Measurements from ENCODE around the gene RIC1.
"Not testable (repeated sequence)": the region's sequence is repeated elsewhere in the genome, so short reads cannot be mapped to it uniquely, and the experiment has no call there.

The RIC1 gene

DNA sequence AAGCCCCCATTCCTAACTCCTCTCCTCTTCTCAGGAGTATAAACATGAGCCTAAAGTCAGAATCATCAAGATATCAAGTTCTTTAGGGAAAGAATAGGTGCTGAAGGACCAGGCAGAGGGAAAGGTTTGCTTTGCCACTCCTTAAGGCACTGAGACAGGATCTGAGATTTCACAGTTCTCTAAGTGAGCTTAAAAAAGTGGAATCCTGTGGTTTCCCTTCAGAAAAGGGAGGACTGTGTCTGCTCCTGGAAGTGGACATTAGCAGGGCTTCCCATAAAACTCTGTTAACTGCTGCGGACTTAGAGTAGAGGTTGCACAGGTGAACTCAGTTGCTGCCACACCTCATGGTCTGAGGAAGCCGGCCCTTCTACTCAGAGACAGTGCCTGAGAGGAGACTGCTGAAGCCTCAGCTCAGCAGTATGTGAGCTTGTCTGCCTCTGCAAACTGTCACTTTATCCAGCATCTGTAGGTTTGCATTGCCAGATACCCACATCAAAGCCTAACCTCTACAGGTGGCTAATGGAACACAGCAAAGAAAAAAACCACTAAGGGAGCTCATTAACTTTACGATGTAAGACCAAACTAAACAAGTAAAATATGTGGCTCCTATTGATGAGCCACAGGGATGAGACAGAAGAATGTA, 42.9 kb downstream of the RIC1 start:
- DNase-seq: peak; percentile 97

DNA sequence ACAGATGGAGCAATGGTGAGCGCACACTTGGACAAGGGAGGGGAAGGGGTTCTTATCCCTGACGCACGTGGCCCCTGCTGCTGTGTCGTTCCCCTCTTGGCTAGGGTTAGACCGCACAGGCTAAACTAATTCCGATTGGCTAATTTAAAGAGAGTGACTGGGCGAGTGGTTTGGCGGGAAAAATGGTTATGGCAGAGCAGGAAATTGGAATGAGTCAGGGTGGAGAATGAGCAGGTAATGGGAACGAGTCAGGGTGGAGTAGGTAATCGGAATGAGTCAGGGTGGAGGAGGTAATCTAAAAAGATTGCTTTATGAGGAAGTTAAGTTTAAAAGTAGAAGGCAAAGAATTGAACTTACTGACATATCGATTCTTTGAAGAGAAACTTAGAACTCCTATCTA, 46.1 kb downstream of the RIC1 start:
- peak; percentile 7 for DNase-seq

DNA sequence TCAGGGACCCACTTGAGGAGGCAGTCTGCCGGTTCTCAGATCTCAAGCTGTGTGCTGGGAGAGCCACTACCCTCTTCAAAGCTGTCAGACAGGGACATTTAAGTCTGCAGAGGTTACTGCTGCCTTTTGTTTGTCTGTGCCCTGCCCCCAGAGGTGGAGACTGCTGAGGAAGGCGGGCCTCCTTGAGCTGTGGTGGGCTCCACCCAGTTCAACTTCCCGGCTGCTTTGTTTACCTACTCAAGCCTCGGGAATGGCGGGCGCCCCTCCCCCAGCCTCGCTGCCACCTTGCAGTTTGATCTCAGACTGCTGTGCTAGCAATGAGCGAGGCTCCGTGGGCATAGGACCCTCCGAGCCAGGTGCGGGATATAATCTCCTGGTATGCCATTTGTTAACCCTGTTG, 54.7 kb downstream of the RIC1 start:
- DNase-seq: not testable (repeated sequence)

DNA sequence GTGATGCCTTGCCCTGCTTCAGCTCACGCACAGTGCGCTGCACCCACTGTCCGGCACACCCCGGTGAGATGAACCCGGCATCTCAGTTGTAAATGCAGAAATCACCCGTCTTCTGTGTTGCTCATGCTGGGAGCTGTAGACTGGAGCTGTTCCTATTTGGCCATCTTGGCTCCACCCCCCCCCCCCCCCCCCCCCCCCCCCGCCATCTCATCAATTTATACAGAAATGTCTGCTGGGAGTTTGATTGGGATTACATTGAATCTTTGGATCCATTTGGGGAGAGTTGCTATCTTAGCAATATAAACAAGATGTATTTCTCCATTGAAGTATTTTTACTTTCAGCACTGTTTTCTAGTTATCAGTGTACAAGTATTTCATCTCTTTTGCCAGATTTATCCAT, 55.2 kb downstream of the RIC1 start:
- no peak for DNase-seq

DNA sequence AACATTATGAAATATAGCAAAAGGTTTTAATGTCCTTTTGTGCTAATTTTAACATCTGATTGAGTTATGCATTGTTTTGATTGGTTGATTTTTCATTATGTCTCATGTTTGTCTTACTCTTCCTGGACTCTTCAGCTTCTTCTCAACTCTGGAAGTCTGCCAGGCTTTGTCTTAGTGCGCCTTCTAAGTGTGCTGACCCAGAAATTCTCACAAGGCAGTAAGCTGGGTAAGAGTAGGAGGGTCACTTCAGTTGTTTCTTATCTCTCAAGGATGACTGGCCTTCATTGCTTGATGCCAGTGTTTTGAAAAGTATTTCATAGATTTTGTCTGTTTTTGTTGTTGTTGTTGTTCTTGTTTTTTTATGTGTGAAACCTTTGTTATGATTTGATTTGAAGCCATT, 59.2 kb downstream of the RIC1 start:
- peak; percentile 49 for DNase-seq

DNA sequence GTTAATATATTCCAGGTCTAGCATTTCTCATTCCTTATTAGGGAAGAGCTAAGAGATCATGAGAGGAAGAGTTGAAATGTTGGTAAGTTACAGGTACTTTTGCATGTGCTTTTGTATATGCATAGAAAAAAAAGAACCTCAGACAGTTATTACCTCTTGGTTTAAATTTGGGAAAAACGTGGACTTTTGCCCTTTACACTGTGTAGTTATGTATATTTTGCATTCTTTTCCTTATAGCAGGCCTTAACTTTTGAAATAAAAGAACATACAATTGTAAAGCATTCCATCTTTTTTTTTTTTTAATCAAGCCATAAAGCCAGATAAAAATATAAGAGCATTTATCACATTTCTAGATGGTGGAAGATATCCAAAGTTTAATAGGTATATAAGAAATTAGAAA, 61.4 kb downstream of the RIC1 start:
- no peak for DNase-seq

DNA sequence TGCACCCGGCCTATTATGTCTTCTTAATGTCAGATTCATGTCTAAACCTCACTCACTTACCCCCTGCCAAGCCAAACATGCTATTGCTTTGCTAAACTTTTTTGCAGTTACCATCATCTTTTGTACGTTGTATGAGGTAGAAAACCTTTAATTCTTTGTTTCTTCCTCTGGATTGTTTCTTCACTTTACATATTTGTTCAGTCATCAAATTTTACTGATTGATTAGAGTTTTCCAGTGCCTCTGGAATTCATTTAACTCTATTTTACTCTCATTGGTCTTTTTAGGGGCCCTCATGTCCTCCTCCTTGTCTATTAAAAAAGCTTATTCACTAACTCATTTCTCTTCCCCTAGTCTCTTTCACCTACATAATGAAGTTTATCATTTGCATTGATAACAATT, 67.0 kb downstream of the RIC1 start:
- no peak for DNase-seq

DNA sequence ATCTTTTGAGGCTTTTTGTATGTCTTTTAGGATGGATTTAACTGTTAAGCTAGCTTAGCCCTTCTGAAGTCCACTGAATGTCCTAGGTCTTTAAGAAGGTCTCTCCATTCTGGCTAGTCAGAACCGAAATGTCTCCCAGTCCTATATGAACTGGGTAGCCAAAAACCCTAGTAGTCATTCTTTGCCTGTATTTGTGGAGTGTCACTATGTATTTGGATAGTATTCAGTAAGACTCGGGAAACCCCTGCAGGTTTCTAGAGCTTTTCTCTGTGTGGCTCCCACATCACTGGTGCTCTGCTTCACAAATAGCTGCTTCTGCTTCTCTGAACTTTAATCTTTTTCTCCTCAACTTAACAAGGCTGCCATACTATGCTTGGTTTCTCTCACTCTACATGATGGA, 68.0 kb downstream of the RIC1 start:
- no peak for DNase-seq

DNA sequence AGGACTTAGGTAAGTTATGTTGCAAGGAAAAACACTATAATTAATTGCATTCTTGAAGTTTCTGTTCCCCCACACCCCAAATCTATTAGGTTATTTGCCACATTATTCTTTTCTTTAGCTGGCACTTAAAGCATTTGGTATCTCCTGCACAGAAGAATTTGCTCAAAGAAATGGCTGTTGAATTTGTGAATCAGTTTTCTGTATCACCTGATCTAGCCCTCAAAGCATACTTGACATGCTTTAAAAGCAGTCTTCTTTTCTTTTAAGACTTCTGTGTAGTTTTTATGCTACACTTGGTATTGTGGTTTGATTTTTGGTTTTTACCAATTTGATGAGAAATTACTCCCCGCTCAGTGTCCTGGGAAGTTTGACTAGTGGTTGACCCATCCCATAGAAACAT, 69.1 kb downstream of the RIC1 start:
- no peak for DNase-seq

DNA sequence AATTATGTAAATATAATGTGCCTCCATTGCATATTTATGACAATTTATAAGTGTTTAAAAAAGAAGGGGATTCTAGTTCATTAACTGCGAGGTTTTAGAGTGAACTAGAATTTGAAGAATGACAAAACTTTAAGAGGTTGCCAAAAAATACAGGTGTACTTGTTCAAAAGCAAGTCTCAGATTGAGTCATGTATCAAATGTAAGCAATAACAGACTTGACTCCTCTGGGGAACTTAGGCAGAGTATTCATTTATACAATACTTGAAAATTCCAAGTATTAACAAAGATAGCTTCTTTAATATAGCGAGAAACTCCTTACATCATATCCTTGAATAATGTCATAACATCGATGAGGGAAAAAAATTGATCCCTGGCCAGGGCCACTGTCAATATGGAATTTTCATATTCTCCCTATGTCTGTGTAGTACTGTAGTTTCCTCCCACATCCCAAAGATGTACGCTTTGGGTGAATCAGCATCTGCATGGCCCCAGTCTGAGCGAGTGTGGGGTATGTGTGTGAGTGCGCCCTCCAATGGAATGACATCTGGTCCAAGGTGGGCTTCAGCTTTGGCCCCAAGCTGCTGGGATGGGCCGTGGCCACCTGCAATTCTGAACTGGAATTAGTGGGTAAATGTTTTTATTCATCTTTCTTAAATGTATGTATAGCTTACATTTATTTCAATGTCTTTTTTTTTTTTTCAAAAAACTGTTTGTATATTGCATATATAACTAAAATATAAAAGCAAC, 70.1 kb downstream of the RIC1 start:
- no peak for DNase-seq

DNA sequence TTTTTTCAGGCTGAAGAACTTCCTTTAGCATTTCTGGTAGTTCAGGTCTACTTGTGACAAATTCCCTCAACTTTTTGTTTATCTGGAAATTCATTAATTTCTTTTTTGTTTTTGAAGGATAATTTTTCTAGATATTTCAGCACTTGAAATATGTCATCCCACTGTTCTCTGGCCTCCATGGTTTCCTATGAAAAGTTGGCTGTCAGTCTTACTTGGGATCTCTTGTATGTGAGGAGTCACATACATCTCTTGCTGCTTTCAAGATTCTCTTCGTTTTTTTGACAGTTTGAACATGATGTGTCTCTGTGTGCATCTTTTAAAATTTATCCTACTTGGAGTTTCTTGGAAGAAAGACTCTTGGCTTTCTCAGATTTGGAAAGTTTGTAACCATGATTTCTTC, 79.5 kb downstream of the RIC1 start:
- peak; percentile 9 for DNase-seq

DNA sequence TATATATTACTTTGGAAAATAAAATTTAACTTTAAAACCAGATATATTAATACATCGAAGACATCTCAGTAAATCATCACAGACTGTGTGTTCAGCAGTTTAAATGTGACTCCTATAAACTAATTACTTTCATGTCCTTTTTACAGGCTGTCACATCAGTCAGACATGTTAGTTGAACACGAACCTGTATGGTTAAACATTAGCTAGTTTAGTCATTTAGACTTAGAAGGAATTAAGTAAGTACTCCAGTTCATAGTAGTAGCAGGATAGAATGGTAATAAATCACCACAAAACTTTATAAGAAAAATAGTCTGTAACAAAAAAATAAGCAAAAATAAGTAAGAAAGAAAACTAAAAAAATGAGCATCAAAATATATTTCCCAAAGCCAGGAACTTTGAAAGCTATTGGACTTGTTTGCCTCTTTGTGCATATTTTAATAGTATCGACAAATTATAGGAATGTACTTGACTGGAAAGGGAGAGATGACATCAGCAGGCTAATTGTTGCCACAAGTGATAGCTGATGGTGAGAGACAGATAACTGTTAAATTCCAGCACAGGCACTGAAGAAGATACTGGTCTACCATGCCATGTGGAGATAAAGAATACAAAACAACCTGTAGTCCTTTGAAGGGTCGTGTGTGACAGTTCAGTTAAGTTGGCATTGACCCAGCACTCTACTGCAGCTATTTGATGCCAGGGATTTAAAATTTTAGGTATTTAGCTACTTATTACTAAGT, 83.9 kb downstream of the RIC1 start:
- DNase-seq: no peak

DNA sequence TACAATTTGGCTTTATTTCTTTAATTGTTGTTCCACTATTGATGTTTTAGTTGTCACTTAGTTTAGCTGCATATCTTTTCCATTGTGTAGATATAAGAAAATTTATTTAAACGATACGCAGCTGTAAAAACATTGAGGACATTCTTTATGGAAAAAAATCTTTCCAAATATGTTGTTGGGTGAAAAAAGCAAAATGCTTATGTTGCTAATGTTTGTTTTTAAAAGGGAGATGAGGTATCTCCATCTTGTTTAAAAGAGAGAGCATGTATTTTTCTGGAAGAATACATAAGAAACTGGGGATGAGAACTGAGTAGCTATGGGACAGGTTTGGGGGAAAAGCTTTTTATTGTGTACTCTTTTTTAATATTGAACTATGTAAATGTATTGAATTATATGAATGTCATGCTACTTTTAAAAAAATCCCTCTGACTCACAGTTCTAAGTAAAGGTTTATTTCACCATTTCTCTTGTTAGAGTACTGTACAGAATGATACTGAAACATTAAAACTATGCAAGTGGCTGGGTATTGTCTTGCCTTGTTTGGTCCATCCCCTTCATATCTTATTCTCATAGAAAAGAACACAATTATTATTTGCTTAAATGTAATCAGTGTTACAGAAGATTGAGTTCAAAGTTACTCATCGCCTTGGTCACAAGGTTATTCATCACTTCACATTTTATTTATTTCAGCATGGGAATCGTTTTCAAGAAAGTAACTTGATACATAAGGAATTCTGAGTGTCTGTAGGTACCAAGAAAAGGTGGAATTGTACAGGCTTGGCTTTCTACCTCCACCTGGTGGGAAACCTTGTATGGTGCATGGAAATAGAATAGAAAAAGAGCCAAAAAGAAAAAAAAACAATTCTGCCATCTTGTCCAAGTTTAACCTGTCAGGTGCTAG, 85.8 kb downstream of the RIC1 start:
- peak; percentile 63 for DNase-seq

DNA sequence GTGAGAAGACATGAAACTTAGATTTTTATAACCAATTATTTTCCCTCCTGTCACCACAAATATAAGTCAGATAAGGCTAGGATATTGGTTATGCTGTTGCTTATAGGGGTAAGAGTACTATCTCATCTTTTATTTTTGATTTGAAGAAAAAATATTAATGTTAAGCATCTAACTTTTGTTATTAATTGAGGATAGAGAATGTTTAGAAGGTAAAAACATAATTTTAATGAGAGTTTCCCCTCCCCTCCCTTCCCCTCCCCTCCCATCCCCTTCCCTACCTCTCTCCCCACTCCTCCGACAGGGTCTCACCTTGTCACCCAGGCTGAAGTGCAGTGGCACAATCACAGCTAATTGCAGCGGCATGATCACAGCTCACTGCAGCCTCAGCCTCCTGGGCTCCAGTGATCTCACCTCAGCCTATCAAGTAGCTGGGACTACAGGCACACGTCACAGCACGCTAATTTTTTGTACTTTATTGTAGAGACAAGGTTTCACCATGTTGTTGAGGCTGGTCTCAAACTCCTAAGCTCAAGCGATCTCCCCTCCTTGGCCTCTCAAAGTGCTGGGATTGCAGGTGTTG, 86.7 kb downstream of the RIC1 start:
- no peak for DNase-seq

DNA sequence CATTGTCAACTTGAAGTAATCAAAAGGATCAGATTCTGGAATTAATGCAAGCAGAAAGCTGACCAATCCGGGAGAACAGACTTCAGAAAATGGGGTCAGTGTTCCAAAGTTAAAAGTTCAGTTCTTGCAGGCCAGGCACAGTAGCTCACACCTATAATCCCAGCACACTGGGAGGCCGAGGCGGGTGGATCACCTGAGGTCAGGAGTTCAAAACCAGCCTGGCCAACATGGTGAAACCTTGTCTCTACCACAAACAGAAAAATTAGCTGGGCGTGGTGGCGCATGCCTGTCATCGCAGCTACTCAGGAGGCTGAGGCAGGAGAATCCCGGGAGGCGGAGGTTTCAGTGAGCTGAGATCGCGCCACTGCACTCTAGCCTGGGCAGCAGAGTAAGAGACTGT, 88.5 kb downstream of the RIC1 start:
- not testable (repeated sequence) for DNase-seq

DNA sequence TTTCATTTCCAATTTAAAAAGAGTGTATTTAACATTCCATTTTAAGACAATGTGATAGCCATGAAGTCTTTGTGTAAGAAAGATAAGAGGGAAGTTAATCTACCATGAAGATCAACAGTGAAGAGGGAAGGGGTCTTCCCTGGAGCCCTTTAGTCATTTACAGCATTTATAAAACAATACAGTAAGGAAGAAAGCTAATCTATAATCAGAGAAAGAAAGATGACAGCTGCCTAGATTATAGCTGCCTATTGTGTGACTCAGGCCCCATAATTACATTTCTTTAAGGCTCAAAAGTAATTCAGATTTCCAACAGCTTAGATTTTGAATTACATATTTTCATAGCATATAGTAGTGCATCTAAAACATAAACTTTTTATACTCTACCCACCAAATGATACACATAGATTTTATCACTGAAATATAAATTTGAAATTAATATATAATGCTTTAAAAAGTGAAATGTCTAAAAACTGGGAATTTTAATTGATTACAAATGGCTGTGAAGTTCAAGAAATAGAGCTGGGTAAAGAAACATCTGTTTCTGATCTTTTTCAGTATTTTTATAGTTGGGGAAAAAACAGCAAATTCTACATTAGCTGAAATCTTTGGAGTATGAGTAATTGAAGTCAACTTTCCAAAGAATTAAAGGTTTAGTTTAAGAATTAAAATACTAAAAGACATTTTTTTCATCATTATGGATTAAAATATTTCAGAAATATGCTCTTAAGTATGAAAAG, 89.6 kb downstream of the RIC1 start:
- DNase-seq: peak; percentile 89

DNA sequence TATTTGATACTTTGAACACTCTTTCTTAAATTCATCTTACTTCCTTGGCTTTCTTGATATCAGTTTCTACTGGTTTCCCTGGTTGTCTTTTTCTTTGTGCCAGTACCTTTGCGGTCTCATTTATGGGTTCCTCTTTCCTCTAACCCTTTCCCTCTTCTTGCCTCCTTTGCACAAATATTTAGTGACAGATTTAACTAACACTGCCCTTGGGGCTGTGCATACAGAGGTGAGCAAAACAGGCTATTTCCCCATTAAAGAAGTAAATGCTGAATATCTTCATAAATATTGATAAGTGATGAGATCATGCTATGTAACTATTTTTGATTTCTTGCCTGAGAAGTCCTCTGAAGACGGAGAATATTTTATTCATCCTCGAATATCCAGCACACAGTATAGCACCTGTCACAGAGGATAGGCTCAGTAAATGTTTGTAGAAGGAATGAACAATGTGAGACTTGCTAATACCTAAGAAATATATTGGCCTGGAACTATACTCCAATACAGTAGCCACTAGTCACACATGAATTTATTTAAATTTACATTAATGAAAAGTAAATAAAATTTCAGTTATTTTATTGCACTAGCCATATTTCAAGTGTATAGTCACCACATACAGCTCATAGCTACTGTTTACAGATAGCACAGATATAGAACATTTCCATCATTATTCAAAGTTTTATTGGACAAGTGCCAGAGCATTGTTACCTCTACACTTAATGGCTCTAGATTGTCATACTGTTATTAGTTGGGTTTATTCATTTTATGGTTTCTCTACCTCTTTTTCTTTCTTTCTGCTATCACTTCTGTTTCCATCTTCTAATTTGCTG, 90.4 kb downstream of the RIC1 start:
- peak; percentile 72 for DNase-seq

DNA sequence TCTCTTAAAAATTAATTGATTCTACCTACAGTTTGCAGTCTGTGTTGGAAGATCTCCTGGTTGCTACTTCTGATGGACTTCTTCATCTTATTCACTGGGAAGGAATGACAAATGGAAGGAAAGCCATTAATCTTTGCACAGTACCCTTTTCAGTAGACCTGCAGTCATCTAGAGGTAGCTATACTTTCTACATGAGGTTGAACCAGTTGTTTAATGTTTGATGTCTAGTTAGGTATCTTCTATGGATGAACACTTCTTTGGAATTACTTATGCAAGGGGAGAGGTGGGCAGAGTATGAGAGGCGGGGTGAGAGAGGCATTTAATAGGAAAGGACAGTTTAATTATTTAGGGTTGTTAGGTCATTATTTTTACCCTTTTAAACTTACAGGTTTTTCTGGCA, 91.2 kb downstream of the RIC1 start:
- DNase-seq: peak; percentile 32

DNA sequence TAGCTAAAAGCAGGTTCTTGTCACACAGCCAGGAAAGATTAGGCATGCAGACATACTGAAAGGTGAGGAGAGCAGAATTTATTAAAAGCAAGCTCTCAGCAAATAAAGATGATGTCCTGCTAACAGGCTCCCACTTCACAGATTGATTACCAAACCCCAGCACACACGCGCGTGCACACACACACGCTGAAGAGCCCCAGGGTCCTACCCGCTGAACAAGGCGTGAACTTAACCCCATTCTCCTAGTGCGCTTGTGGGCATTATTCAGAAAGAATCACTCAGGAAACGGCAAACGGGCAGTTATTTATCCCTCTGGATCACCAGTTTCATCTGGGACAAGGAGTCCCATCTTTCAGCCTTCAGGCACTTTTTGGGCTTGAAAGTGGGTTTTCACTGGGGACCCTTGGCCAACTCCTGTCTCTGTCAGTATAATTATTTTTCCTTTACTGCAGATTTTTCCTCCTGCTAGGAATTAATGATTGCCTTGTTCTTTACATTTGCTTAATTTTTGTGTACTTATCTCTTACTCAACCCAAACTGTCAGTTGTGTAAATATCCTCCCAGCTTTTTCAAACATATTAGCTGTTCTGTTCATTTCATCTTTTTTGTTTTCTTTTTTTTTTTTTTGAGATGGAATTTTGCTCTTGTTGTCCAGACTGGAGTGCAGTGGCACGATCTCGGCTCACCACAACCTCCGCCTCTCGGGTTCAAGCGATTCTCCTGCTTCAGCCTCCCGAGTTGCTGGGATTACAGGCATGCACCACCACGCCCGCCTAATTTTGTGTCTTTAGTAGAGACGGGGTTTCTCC, 92.6 kb downstream of the RIC1 start:
- peak; percentile 71 for DNase-seq

DNA sequence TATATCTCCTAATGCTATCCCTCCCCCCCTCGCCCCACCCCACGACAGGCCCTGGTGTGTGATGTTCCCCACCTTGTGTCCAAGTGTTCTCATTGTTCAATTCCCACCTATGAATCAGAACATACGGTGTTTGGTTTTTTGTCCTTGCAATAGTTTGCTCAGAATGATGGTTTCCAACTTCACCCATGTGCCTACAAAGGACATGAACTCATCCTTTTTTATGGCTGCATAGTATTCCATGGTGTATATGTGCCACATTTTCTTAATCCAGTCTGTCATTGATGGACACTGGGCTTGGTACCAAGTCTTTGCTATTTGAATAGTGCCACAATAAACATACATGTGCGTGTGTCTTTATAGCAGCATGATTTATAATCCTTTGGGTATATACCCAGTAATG, 93.8 kb downstream of the RIC1 start:
- DNase-seq: not testable (repeated sequence)
